HG03045 (cell line): ENCODE data around the gene GJC1.

ENCODE experiments used
- ATAC-seq: cut with Tn5 transposase; IDR thresholded peaks from one replicate; pipeline ENCODE4 v1.9.1; 2021; ENCODE audit warnings: mild to moderate bottlenecking, moderate library complexity; ENCODE audit not compliant: unreplicated experiment

The GJC1 gene

GRCh38 chr17:44779211-44780025 is 50.7 kb downstream of the GJC1 start:
- ATAC-seq: no peak

GRCh38 chr17:44778656-44779210 is 51.4 kb downstream of the GJC1 start:
- ATAC-seq: no peak

- no peak for ATAC-seq
These were observed 52.4 kb downstream of the GJC1 start for GRCh38 chr17:44777394-44778348.

GRCh38 chr17:44776628-44777393 is 53.3 kb downstream of the GJC1 start:
- no peak for ATAC-seq

- ATAC-seq: peak; percentile 3
These were observed 54.1 kb downstream of the GJC1 start for GRCh38 chr17:44775838-44776621.

- ATAC-seq: peak; percentile 85
These were observed 54.8 kb downstream of the GJC1 start for GRCh38 chr17:44775136-44775837.

GRCh38 chr17:44774271-44775135 is 55.6 kb downstream of the GJC1 start:
- ATAC-seq: peak; percentile 37

- no peak for ATAC-seq
These were observed 56.9 kb downstream of the GJC1 start for GRCh38 chr17:44773140-44773539.

GRCh38 chr17:44772308-44773045 is 57.6 kb downstream of the GJC1 start:
- ATAC-seq: no peak

- ATAC-seq: no peak
These were observed 59.7 kb downstream of the GJC1 start for GRCh38 chr17:44770166-44770925.

GRCh38 chr17:44769647-44770084 is 60.4 kb downstream of the GJC1 start:
- no peak for ATAC-seq

GRCh38 chr17:44769230-44769629 is 60.9 kb downstream of the GJC1 start:
- no peak for ATAC-seq

GRCh38 chr17:44768505-44769142 is 61.5 kb downstream of the GJC1 start:
- no peak for ATAC-seq

- ATAC-seq: no peak
These were observed 62.6 kb downstream of the GJC1 start for GRCh38 chr17:44767493-44767892.

GRCh38 chr17:44766409-44767038 is 63.6 kb downstream of the GJC1 start:
- ATAC-seq: no peak

- no peak for ATAC-seq
These were observed 64.1 kb downstream of the GJC1 start for GRCh38 chr17:44765965-44766364.
